A673 (cell line): ENCODE results near the gene KCNK15.

Source experiments
- EZH2 ChIP-seq: fragments of 200-600 bp; sonication (generic); IDR thresholded peaks from 2 replicates; pipeline ENCODE4 v1.6.1; 2017; ENCODE audit warnings: borderline replicate concordance, low read depth, mild to moderate bottlenecking, mixed read lengths, antibody characterized with exemption, low read length; ENCODE audit not compliant: poor library complexity, severe bottlenecking
- TF ChIP-seq, protein P1 (sequence below): fragments of 300-800, 200-600 bp; sonication (generic); conservative IDR thresholded peaks from 2 replicates; pipeline ENCODE4 v1.5.1; 2017; ENCODE audit warnings: low read depth, mild to moderate bottlenecking, antibody characterized with exemption, low read length, moderate library complexity, mixed read lengths

DNA sequence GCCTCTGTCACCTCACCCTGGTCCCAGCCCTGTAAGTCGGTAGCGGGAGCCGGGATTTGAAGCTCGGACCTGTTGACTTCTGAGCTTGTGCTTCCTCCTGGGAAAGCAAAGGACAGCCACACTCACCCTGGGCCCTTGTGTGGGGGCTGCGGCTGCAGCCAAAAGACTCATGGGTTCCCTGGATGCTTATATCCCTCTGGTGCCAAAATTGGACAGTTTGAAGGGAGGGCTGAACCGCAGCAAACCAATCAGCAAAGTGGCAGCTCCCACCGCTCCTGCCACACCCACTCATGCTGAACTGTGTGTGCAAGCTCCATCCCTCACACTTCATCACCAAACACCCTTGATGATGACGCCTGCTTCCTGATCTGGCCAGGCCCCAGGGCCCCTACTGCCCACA is 34.4 kb upstream of the KCNK15 start:
- TF ChIP-seq, protein P1, sequence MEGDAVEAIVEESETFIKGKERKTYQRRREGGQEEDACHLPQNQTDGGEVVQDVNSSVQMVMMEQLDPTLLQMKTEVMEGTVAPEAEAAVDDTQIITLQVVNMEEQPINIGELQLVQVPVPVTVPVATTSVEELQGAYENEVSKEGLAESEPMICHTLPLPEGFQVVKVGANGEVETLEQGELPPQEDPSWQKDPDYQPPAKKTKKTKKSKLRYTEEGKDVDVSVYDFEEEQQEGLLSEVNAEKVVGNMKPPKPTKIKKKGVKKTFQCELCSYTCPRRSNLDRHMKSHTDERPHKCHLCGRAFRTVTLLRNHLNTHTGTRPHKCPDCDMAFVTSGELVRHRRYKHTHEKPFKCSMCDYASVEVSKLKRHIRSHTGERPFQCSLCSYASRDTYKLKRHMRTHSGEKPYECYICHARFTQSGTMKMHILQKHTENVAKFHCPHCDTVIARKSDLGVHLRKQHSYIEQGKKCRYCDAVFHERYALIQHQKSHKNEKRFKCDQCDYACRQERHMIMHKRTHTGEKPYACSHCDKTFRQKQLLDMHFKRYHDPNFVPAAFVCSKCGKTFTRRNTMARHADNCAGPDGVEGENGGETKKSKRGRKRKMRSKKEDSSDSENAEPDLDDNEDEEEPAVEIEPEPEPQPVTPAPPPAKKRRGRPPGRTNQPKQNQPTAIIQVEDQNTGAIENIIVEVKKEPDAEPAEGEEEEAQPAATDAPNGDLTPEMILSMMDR = no peak
- no peak for TF ChIP-seq EZH2
